T follicular helper cell (primary cell): ENCODE results near the gene EVA1C.
"Not testable (repeated sequence)": the region's sequence is repeated elsewhere in the genome, so short reads cannot be mapped to it uniquely, and the experiment has no call there.

Experiments
- DNase-seq: peaks from one replicate; pipeline ENCODE4 v3.0.0-alpha.2; 2020; ENCODE audit warnings: low read depth

Gene EVA1C

GRCh38 chr21:32530809-32531208, 118.3 kb downstream of the EVA1C start:
- DNase-seq: not testable (repeated sequence)

- DNase-seq: not testable (repeated sequence)
Measured at GRCh38 chr21:32531561-32531960, 119.1 kb downstream of the EVA1C start.

- no peak for DNase-seq
Measured at GRCh38 chr21:32532636-32533035, 120.1 kb downstream of the EVA1C start.

GRCh38 chr21:32533053-32533452, 120.5 kb downstream of the EVA1C start:
- no peak for DNase-seq

GRCh38 chr21:32533611-32534010, 121.1 kb downstream of the EVA1C start:
- no peak for DNase-seq

GRCh38 chr21:32534113-32534512, 121.6 kb downstream of the EVA1C start:
- no peak for DNase-seq

GRCh38 chr21:32535612-32536011, 123.1 kb downstream of the EVA1C start:
- no peak for DNase-seq

GRCh38 chr21:32537569-32537881, 125.0 kb downstream of the EVA1C start:
- no peak for DNase-seq

- DNase-seq: no peak
Measured at GRCh38 chr21:32538147-32538792, 125.8 kb downstream of the EVA1C start.

- DNase-seq: no peak
Measured at GRCh38 chr21:32539378-32539777, 126.9 kb downstream of the EVA1C start.

GRCh38 chr21:32543056-32543455, 130.6 kb downstream of the EVA1C start:
- not testable (repeated sequence) for DNase-seq

- no peak for DNase-seq
Measured at GRCh38 chr21:32543975-32544374, 131.5 kb downstream of the EVA1C start.

GRCh38 chr21:32544697-32545096, 132.2 kb downstream of the EVA1C start:
- no peak for DNase-seq

- DNase-seq: no peak
Measured at GRCh38 chr21:32545948-32546441, 133.5 kb downstream of the EVA1C start.

GRCh38 chr21:32547018-32547417, 134.5 kb downstream of the EVA1C start:
- no peak for DNase-seq

GRCh38 chr21:32548978-32549377, 136.5 kb downstream of the EVA1C start:
- no peak for DNase-seq

GRCh38 chr21:32549440-32549839, 136.9 kb downstream of the EVA1C start:
- no peak for DNase-seq

- no peak for DNase-seq
Measured at GRCh38 chr21:32549886-32550285, 137.4 kb downstream of the EVA1C start.

- DNase-seq: no peak
Measured at GRCh38 chr21:32554832-32555638, 142.5 kb downstream of the EVA1C start.

- no peak for DNase-seq
Measured at GRCh38 chr21:32558106-32558505, 145.6 kb downstream of the EVA1C start.

- no peak for DNase-seq
Measured at GRCh38 chr21:32559006-32559610, 146.6 kb downstream of the EVA1C start.

- DNase-seq: no peak
Measured at GRCh38 chr21:32560896-32561295, 148.4 kb downstream of the EVA1C start.

- not testable (repeated sequence) for DNase-seq
Measured at GRCh38 chr21:32561476-32561875, 149.0 kb downstream of the EVA1C start.
